Adrenal gland (tissue), 12 donors: ENCODE measurements around the gene PELI1. TPM values are rescaled to one million over a fixed set of nuclear protein-coding genes. Genes with fewer than 3 reads are reported as not detected.

Experiments used
- DNase-seq, 7 donors: peaks; one replicate each; pipeline ENCODE4 v3.0.0-alpha.2; 2019 to 2020
- H3K27ac ChIP-seq, 5 donors: fragments of 200-600 bp; sonication (generic) in 4 of 5; 1 replicate in 3 of 5; 2 replicates in 2 of 5; pipeline versions ENCODE4 v1.5.1 to v1.8.0; 2016 to 2020; ENCODE audit warnings: mild to moderate bottlenecking in 1 of 5
- H3K27me3 ChIP-seq: fragments of 200-600 bp; 2 replicates; pipeline ENCODE4 v1.8.0; 2021
- H3K36me3 ChIP-seq, 2 donors: fragments of 200-600 bp; replicated peaks in 1 of 2; 1 replicate in 1 of 2; 2 replicates in 1 of 2; pipeline versions ENCODE4 v1.5.1 to v1.8.0; 2018 to 2022
- H3K4me1 ChIP-seq, 2 donors: fragments of 200-600 bp; replicated peaks in 1 of 2; 1 replicate in 1 of 2; 2 replicates in 1 of 2; pipeline versions ENCODE4 v1.5.1 to v1.8.0; 2018 to 2021
- H3K4me3 ChIP-seq, 4 donors: fragments of 200-600 bp; sonication (generic) in 3 of 4; one replicate each; pipeline ENCODE4 v1.5.1; 2016 to 2018
- H3K9me3 ChIP-seq, 3 donors: fragments of 200-600 bp; sonication (generic) in 1 of 3; replicated peaks in 1 of 3; 1 replicate in 2 of 3; 2 replicates in 1 of 3; pipeline versions ENCODE4 v1.5.1 to v1.8.0; 2016 to 2021
- CTCF ChIP-seq, 6 experiments: fragments of 450-650 bp in 4 of 6; fragments of 200-600 bp in 2 of 6; sonication (generic) in 1 of 6; IDR thresholded peaks; 1 replicate in 5 of 6; 2 replicates in 1 of 6; pipeline versions ENCODE4 v1.5.1 to v1.8.0; 2016 to 2021; ENCODE audit warnings: antibody characterized with exemption in 6 of 6, mild to moderate bottlenecking in 2 of 6, moderate library complexity in 1 of 6
- POLR2A ChIP-seq, 2 donors: fragments of 450-650 bp; IDR thresholded peaks; one replicate each; pipeline ENCODE4 v1.6.1; 2017; ENCODE audit warnings: antibody characterized with exemption in 2 of 2, mild to moderate bottlenecking in 2 of 2, moderate library complexity in 1 of 2
- WGBS, 4 donors: extraction: QIAGEN DNeasy Blood & Tissue Kit in 2 of 4; methylation state at CpG; one replicate each; pipeline versions ENCODE4 v1.1.5 to v1.1.7; 2013 to 2017; 5-methylcytosine and 5-hydroxymethylcytosine counted together
- intact Hi-C, 2 donors: fragments of 100-400 bp; cut with DNase I; formaldehyde crosslinking; loops; one replicate each; pipeline versions ENCODE4 v1.14.1 to v1.15.0; 2022 to 2023
- polyA plus RNA-seq, 3 donors: library from polyadenylated mRNA; stranded (reverse); fragments of 200-250 nt in 2 of 3; fragments of 350-450 nt in 1 of 3; fragmentation: Illumina TruSeq in 1 of 3; extraction: RNeasy Lipid Tissue Mini Kit (QIAGEN cat#74804) in 1 of 3; gene quantifications; one replicate each; pipeline ENCODE4 v1.2.3, GENCODE V29; 2013 to 2014
- total RNA-seq, 9 donors: library from RNA; depleted of rRNA in 4 of 9; stranded (reverse); fragments of >200 nt in 4 of 9; fragments of 120-200 nt in 1 of 9; fragmentation: NEBNext Ultra II Directional in 1 of 9; extraction: Animal tissue kit (Norgen Biotek cat#: 25700) in 1 of 9; gene quantifications; one replicate each; pipeline versions ENCODE4 v1.1.0 to v1.2.4, GENCODE V29; 2013 to 2023
- donor health status: healthy with polysubstance abuse.
- donor health status: Bipolar disorder and iron deficiency.
- donor health status: DM: yes; HTN: yes; CAD: no.
- donor health status: DM: no; HTN: no; CAD: no.
- donor health status: DM: no; HTN: no; CAD: no.
- donor health status: DM: yes; HTN: yes; CAD: no.

PELI1 gene
- total and polyA plus RNA-seq, 12 donors, result 6.3 to 32.9 (median 13.7) TPM

- WGBS, 4 donors, result 61 to 75% (median 69%) methylated on average over 2 of the region's 2 CpGs
- H3K27me3 ChIP-seq, result no peaks in the 10 kb centered on the region
- peak overlapping the region in 2 of 5 donors; percentile 4 for H3K27ac ChIP-seq
- TF ChIP-seq POLR2A (IDR thresholded peaks at IDR 0.05) (no peak), CTCF (IDR thresholded peaks at IDR 0.05) (no peak)
- intact Hi-C loops, result no loop called here
- peaks cover 0 to 39% of the 10 kb centered on the region in 2 donors for H3K4me1 ChIP-seq
- no peak for DNase-seq
- no peaks in the 10 kb centered on the region for H3K9me3 ChIP-seq
- H3K4me3 ChIP-seq, result no peak overlapping the region
- H3K36me3 ChIP-seq, result no peaks in the 10 kb centered on the region
Observed at GRCh38 chr2:64115808-64116598, 28.2 kb downstream of the PELI1 start.

- H3K9me3 ChIP-seq, result no peaks in the 10 kb centered on the region
- no peaks in the 10 kb centered on the region for H3K36me3 ChIP-seq
- no peak overlapping the region for H3K27ac ChIP-seq
- DNase-seq, result no peak
- intact Hi-C loops, result no loop called here
- H3K4me1 ChIP-seq, result peaks cover 0 to 33% of the 10 kb centered on the region in 2 donors
- TF ChIP-seq CTCF (IDR thresholded peaks at IDR 0.05), result no peak
- TF ChIP-seq POLR2A (IDR thresholded peaks at IDR 0.05), result no peak
- H3K27me3 ChIP-seq, result no peaks in the 10 kb centered on the region
- 78 to 97% (median 87%) methylated on average over 3 of the region's 3 CpGs for WGBS, 4 donors
- H3K4me3 ChIP-seq, result no peak overlapping the region
Observed at GRCh38 chr2:64114912-64115277, 29.3 kb downstream of the PELI1 start.

- no peak for TF ChIP-seq CTCF (IDR thresholded peaks at IDR 0.05)
- no peak for TF ChIP-seq POLR2A (IDR thresholded peaks at IDR 0.05)
- Histone ChIP-seq H3K9me3 (no peaks in the 10 kb centered on the region), H3K27ac (no peak overlapping the region), H3K4me1 (peaks cover 0 to 33% of the 10 kb centered on the region in 2 donors), H3K4me3 (no peak overlapping the region), H3K27me3 (no peaks in the 10 kb centered on the region), H3K36me3 (no peaks in the 10 kb centered on the region)
- intact Hi-C loops, result no loop called here
- 64 to 82% (median 71%) methylated on average over 1 of the region's 1 CpG for WGBS, 4 donors
- DNase-seq, result no peak
Observed at GRCh38 chr2:64114063-64114911, 29.9 kb downstream of the PELI1 start.

GRCh38 chr2:64112016-64112415 is 32.2 kb downstream of the PELI1 start:
- peaks cover 0 to 7% of the 10 kb centered on the region in 2 donors for H3K36me3 ChIP-seq
- H3K9me3 ChIP-seq, result no peaks in the 10 kb centered on the region
- intact Hi-C loops, result no loop called here
- no peaks in the 10 kb centered on the region for H3K27me3 ChIP-seq
- no peak for DNase-seq
- TF ChIP-seq POLR2A (IDR thresholded peaks at IDR 0.05), result no peak
- no peak for TF ChIP-seq CTCF (IDR thresholded peaks at IDR 0.05)
- 78 to 85% (median 83%) methylated on average over 4 of the region's 4 CpGs for WGBS, 4 donors
- peaks cover 0 to 30% of the 10 kb centered on the region in 2 donors for H3K4me1 ChIP-seq
- H3K27ac ChIP-seq, result no peak overlapping the region
- no peak overlapping the region for H3K4me3 ChIP-seq
